ENCODE measurements around the gene CAPN11.
"Not testable (repeated sequence)": the region's sequence is repeated elsewhere in the genome, so short reads cannot be mapped to it uniquely, and the experiment has no call there.

Gene CAPN11

DNA sequence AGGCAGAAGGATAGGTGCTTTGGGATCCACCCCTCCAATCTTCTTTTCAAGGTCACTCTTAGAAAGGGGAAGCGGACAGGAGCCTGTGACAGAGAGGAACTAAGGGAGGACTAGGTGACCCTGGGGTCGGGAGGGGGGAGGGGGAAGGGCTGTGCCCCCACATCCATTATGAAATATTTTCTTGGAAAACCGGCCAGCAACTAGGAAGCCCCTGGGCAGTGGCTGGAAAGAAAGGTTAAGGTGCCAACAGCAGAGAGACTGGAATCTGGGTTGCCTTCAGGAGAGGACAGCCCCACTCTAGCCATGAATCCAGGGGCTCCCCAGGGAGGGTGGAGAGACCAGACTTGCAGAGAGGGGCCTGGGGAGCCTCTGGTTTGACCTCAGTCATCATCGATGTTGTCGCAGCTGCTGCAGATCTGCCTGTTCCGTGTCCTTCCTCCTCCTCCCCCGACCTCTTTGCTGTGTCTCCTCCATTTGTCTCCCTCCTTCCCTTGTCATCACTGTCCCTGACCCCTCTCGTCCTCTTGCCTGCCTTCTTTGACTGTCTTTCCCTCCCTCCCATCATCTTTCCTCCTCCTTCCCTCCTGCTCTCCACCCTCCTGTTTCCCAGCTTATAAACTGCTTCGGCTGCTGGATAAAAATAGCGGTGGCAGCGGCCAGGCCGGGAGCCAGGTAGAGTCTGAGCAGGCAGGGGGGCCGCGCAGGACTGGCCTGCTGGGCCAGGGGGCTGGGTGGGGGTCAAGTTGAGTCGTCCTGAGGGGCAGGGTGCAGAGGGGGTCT lies 67.9 kb downstream of the CAPN11 start:
- H3K4me1 ChIP-seq (ENCODE audit: control insufficient read depth in 1 of 2, insufficient read depth in 2 of 2, low read length in 2 of 2): peaks cover 31 to 34% of the 10 kb centered on the region in 2 donors
- no peak overlapping the region for H3K27ac ChIP-seq (ENCODE audit: low read depth, low read length)
- H3K36me3 ChIP-seq (ENCODE audit: control insufficient read depth in 1 of 2, insufficient read depth in 2 of 2, low read length in 2 of 2): peaks cover 3 to 8% of the 10 kb centered on the region in 2 donors
- H3K27me3 ChIP-seq (ENCODE audit: control insufficient read depth in 1 of 2, insufficient read depth in 2 of 2, low read length in 2 of 2): no peaks in the 10 kb centered on the region
- H3K9ac ChIP-seq (ENCODE audit: low read depth in 1 of 2, low read length in 2 of 2): no peak overlapping the region
- no peak overlapping the region for H3K4me3 ChIP-seq (ENCODE audit: low read depth in 1 of 2, low read length in 2 of 2)
- H3K9me3 ChIP-seq (ENCODE audit: control insufficient read depth in 1 of 2, low read length in 2 of 2): no peaks in the 10 kb centered on the region

DNA sequence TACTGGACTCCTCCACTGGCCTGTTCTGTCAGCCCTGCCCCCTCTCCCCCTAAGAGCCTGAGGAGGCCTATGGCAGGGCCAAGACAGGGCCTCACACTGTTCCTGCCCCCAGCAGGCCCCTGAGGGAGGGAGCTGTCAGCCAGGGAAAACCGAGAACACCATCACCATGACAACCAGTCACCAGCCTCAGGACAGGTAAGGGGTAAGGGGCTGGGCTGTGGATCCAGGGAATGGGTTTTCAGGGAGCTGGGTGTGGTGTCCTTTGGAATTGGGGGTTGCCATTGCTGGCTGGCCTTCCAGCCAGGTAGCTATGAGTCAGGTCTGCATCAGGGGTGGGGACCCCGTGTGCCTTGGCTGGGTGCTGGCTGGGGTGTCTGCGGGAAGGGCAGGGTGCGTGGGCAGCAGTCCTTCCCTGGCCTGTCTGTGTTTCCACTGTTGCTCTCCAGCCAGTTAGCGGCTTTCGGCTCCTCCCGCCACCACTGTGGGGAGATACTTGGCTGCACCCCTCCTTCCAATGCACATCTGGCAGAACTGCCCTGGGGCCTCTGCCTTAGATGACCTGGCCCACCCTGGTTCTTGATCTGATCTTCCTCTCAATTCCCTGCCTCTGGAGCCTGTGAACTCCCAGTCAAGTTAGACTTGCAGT lies 68.7 kb downstream of the CAPN11 start:
- Histone ChIP-seq H3K36me3 (ENCODE audit: control insufficient read depth in 1 of 2, insufficient read depth in 2 of 2, low read length in 2 of 2) (peaks cover 8% of the 10 kb centered on the region in 2 donors), H3K9me3 (ENCODE audit: control insufficient read depth in 1 of 2, low read length in 2 of 2) (no peaks in the 10 kb centered on the region), H3K27me3 (ENCODE audit: control insufficient read depth in 1 of 2, insufficient read depth in 2 of 2, low read length in 2 of 2) (no peaks in the 10 kb centered on the region), H3K27ac (ENCODE audit: low read depth, low read length) (no peak overlapping the region), H3K9ac (ENCODE audit: low read depth in 1 of 2, low read length in 2 of 2) (no peak overlapping the region), H3K4me1 (ENCODE audit: control insufficient read depth in 1 of 2, insufficient read depth in 2 of 2, low read length in 2 of 2) (peaks cover 26 to 30% of the 10 kb centered on the region in 2 donors), H3K4me3 (ENCODE audit: low read depth in 1 of 2, low read length in 2 of 2) (no peak overlapping the region)

DNA sequence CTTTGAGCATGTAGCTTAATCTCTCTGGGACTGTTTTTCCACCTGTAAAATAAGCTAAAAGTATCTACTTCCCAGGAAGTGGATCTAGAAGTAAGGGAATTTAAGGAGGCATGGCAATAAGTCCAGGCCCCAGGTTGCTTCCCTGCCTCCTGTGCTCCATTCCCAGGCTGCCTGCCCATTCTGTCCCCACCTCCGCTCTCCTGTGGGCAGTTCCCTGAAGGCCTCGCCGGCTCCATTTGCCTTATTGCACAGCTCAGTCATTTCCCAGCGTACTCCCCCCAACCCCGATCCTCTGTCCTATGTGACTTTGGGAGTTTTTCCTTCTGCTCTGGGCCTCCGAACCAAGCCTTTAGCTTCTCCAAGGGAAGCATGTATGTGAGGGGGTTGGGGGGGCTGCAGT lies 69.4 kb downstream of the CAPN11 start:
- H3K4me3 ChIP-seq (ENCODE audit: low read depth in 1 of 2, low read length in 2 of 2): no peak overlapping the region
- H3K9me3 ChIP-seq (ENCODE audit: control insufficient read depth in 1 of 2, low read length in 2 of 2): no peaks in the 10 kb centered on the region
- peaks cover 20 to 22% of the 10 kb centered on the region in 2 donors for H3K4me1 ChIP-seq (ENCODE audit: control insufficient read depth in 1 of 2, insufficient read depth in 2 of 2, low read length in 2 of 2)
- peaks cover 8% of the 10 kb centered on the region in 2 donors for H3K36me3 ChIP-seq (ENCODE audit: control insufficient read depth in 1 of 2, insufficient read depth in 2 of 2, low read length in 2 of 2)
- no peak overlapping the region for H3K9ac ChIP-seq (ENCODE audit: low read depth in 1 of 2, low read length in 2 of 2)
- no peak overlapping the region for H3K27ac ChIP-seq (ENCODE audit: low read depth, low read length)
- H3K27me3 ChIP-seq (ENCODE audit: control insufficient read depth in 1 of 2, insufficient read depth in 2 of 2, low read length in 2 of 2): no peaks in the 10 kb centered on the region

DNA sequence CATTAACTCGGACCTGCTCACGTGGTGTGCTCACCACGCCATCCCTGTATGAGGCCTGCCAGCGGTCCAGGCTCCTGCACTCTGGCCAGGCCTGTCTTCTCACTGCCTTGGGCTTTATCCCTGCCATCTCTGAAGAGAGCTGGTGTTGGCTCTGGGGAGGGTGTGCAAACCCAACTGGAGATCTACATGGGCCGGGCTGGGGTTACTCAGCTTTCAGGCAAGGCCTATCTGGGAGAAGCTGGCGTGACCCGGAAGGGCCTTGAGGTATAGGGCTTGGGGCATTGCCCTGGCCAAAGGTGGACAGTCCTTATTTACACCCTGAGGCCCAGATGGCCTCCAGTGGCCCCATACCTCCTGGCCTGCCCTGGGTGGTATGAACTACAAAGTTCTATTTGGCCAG lies 69.8 kb downstream of the CAPN11 start:
- peaks cover 8% of the 10 kb centered on the region in 2 donors for H3K36me3 ChIP-seq (ENCODE audit: control insufficient read depth in 1 of 2, insufficient read depth in 2 of 2, low read length in 2 of 2)
- H3K4me1 ChIP-seq (ENCODE audit: control insufficient read depth in 1 of 2, insufficient read depth in 2 of 2, low read length in 2 of 2): peaks cover 19 to 25% of the 10 kb centered on the region in 2 donors
- no peak overlapping the region for H3K27ac ChIP-seq (ENCODE audit: low read depth, low read length)
- H3K9ac ChIP-seq (ENCODE audit: low read depth in 1 of 2, low read length in 2 of 2): no peak overlapping the region
- H3K9me3 ChIP-seq (ENCODE audit: control insufficient read depth in 1 of 2, low read length in 2 of 2): no peaks in the 10 kb centered on the region
- H3K27me3 ChIP-seq (ENCODE audit: control insufficient read depth in 1 of 2, insufficient read depth in 2 of 2, low read length in 2 of 2): no peaks in the 10 kb centered on the region
- H3K4me3 ChIP-seq (ENCODE audit: low read depth in 1 of 2, low read length in 2 of 2): no peak overlapping the region

DNA sequence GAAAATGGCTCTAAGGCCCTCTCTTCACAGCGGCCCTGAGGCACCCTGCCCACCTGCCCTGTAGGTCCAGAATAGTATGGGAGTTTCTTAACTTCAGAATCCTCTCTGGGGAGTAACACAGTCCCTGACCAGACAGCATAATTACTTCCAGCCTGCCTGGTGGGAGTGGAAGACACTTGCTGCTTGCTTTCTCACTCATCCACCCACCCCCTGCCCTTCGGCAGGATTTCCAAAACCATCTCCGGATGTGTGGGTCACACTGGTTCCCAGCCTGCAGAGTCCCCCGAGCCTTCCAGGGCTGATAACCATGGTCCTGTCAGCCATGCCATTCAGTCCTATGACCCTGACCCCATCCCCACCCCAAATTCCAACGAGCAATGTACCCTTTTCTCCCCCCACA lies 70.2 kb downstream of the CAPN11 start:
- H3K9ac ChIP-seq (ENCODE audit: low read depth in 1 of 2, low read length in 2 of 2): no peak overlapping the region
- H3K27ac ChIP-seq (ENCODE audit: low read depth, low read length): no peak overlapping the region
- peaks cover 22 to 28% of the 10 kb centered on the region in 2 donors for H3K4me1 ChIP-seq (ENCODE audit: control insufficient read depth in 1 of 2, insufficient read depth in 2 of 2, low read length in 2 of 2)
- H3K27me3 ChIP-seq (ENCODE audit: control insufficient read depth in 1 of 2, insufficient read depth in 2 of 2, low read length in 2 of 2): no peaks in the 10 kb centered on the region
- peaks cover 8% of the 10 kb centered on the region in 2 donors for H3K36me3 ChIP-seq (ENCODE audit: control insufficient read depth in 1 of 2, insufficient read depth in 2 of 2, low read length in 2 of 2)
- no peaks in the 10 kb centered on the region for H3K9me3 ChIP-seq (ENCODE audit: control insufficient read depth in 1 of 2, low read length in 2 of 2)
- H3K4me3 ChIP-seq (ENCODE audit: low read depth in 1 of 2, low read length in 2 of 2): no peak overlapping the region

DNA sequence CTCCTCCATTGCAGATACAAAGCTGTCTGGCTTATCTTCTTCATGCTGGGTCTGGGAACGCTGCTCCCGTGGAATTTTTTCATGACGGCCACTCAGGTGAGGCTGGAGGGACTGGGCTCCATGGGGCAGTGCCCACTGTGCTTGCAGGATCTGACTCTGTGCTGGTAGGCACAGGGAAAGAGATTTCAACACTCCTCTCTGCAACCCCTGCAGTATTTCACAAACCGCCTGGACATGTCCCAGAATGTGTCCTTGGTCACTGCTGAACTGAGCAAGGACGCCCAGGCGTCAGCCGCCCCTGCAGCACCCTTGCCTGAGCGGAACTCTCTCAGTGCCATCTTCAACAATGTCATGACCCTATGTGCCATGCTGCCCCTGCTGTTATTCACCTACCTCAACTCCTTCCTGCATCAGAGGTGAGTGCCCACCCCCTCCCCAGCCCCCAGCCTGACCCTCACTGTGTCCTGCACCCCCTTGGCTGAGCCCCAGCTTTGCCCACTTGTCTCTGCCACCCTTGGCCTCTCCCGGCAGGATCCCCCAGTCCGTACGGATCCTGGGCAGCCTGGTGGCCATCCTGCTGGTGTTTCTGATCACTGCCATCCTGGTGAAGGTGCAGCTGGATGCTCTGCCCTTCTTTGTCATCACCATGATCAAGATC lies 70.9 kb downstream of the CAPN11 start:
- Histone ChIP-seq H3K27me3 (ENCODE audit: control insufficient read depth in 1 of 2, insufficient read depth in 2 of 2, low read length in 2 of 2) (no peaks in the 10 kb centered on the region), H3K4me3 (ENCODE audit: low read depth in 1 of 2, low read length in 2 of 2) (no peak overlapping the region), H3K9me3 (ENCODE audit: control insufficient read depth in 1 of 2, low read length in 2 of 2) (no peaks in the 10 kb centered on the region), H3K36me3 (ENCODE audit: control insufficient read depth in 1 of 2, insufficient read depth in 2 of 2, low read length in 2 of 2) (peaks cover 8% of the 10 kb centered on the region in 2 donors), H3K27ac (ENCODE audit: low read depth, low read length) (no peak overlapping the region), H3K4me1 (ENCODE audit: control insufficient read depth in 1 of 2, insufficient read depth in 2 of 2, low read length in 2 of 2) (peaks cover 18 to 24% of the 10 kb centered on the region in 2 donors), H3K9ac (ENCODE audit: low read depth in 1 of 2, low read length in 2 of 2) (no peak overlapping the region)

DNA sequence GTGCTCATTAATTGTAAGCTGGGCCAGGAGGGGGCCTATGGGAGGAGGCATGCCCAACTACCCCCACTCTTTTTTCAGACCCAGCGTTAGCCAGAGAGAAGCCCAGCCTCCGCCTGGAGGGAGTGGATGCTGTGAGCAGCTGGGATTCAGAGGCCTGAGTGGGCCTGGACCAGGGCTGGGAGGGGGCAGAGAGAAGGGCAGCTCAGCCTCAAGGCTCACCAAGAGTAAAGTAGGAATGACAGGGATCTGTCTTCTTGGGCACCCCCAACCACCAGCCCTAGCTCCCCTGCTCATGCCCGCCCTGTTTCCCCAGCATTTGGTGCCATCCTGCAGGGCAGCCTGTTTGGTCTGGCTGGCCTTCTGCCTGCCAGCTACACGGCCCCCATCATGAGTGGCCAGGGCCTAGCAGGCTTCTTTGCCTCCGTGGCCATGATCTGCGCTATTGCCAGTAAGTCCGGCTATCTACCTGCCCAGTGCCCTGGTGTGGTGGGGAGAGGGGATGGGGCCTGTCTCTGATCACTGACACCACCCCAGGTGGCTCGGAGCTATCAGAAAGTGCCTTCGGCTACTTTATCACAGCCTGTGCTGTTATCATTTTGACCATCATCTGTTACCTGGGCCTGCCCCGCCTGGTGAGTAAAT lies 71.5 kb downstream of the CAPN11 start:
- H3K9me3 ChIP-seq (ENCODE audit: control insufficient read depth in 1 of 2, low read length in 2 of 2): no peaks in the 10 kb centered on the region
- H3K27ac ChIP-seq (ENCODE audit: low read depth, low read length): no peak overlapping the region
- no peaks in the 10 kb centered on the region for H3K27me3 ChIP-seq (ENCODE audit: control insufficient read depth in 1 of 2, insufficient read depth in 2 of 2, low read length in 2 of 2)
- no peak overlapping the region for H3K9ac ChIP-seq (ENCODE audit: low read depth in 1 of 2, low read length in 2 of 2)
- peaks cover 8% of the 10 kb centered on the region in 2 donors for H3K36me3 ChIP-seq (ENCODE audit: control insufficient read depth in 1 of 2, insufficient read depth in 2 of 2, low read length in 2 of 2)
- H3K4me1 ChIP-seq (ENCODE audit: control insufficient read depth in 1 of 2, insufficient read depth in 2 of 2, low read length in 2 of 2): peaks cover 15 to 25% of the 10 kb centered on the region in 2 donors
- no peak overlapping the region for H3K4me3 ChIP-seq (ENCODE audit: low read depth in 1 of 2, low read length in 2 of 2)

DNA sequence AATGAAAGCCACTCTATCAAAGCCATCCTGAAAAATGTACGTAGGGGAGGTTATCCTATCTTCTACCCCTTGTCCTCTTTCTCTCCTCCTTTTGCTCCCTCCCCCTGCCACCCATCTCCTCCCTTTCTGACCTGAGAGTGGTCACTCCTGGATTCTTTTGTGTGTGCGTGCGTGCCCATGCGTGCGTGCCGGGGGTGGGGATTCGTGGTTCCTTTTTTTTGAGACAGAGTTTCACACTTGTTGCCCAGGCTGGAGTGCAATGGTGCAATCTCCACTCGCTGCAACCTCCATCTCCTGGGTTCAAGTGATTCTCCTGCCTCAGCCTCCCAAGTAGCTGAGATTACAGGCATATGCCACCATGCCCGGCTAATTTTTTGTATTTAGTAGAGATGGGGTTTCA lies 72.8 kb downstream of the CAPN11 start:
- not testable (repeated sequence) for H3K4me3 ChIP-seq (ENCODE audit: low read depth in 1 of 2, low read length in 2 of 2); H3K9ac ChIP-seq (ENCODE audit: low read depth in 1 of 2, low read length in 2 of 2); H3K9me3 ChIP-seq (ENCODE audit: control insufficient read depth in 1 of 2, low read length in 2 of 2); H3K36me3 ChIP-seq (ENCODE audit: control insufficient read depth in 1 of 2, insufficient read depth in 2 of 2, low read length in 2 of 2); H3K27ac ChIP-seq (ENCODE audit: low read depth, low read length); H3K27me3 ChIP-seq (ENCODE audit: control insufficient read depth in 1 of 2, insufficient read depth in 2 of 2, low read length in 2 of 2)
- H3K4me1 ChIP-seq (ENCODE audit: control insufficient read depth in 1 of 2, insufficient read depth in 2 of 2, low read length in 2 of 2): peaks cover 7 to 18% of the 10 kb centered on the region in 2 donors

DNA sequence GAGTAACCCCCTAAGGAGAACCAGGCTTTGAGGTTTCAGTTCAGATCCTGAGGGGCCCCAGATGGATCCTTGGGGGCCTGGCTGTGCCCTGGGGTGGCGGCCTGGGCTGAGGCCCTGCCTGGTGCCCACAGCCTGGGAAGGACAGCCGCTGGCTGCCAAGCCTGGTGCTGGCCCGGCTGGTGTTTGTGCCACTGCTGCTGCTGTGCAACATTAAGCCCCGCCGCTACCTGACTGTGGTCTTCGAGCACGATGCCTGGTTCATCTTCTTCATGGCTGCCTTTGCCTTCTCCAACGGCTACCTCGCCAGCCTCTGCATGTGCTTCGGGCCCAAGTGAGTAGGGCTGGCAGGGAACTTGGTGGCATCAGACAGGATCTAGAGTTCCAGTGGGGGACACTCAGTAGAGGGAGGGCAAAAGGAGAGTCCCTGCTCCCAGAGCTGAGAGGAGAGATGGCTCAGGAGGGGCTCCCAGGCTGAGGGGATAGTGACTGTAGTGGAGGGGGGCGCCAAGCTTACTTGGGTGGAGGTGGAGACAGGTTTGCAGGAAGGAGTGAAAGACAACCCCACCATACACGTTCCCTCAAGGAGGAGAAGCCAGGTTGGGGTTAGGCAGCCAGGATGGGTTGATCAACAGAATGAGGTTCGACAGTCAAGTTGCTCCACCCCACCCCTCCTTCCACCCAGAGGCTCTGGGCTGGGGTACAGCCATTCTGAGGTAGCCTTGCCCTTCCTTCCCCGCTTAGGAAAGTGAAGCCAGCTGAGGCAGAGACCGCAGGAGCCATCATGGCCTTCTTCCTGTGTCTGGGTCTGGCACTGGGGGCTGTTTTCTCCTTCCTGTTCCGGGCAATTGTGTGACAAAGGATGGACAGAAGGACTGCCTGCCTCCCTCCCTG lies 74.3 kb downstream of the CAPN11 start:
- H3K27ac ChIP-seq (ENCODE audit: low read depth, low read length): no peak overlapping the region
- peaks cover 15 to 25% of the 10 kb centered on the region in 2 donors for H3K4me1 ChIP-seq (ENCODE audit: control insufficient read depth in 1 of 2, insufficient read depth in 2 of 2, low read length in 2 of 2)
- H3K27me3 ChIP-seq (ENCODE audit: control insufficient read depth in 1 of 2, insufficient read depth in 2 of 2, low read length in 2 of 2): no peaks in the 10 kb centered on the region
- no peak overlapping the region for H3K9ac ChIP-seq (ENCODE audit: low read depth in 1 of 2, low read length in 2 of 2)
- H3K4me3 ChIP-seq (ENCODE audit: low read depth in 1 of 2, low read length in 2 of 2): no peak overlapping the region
- peaks cover 8% of the 10 kb centered on the region in 2 donors for H3K36me3 ChIP-seq (ENCODE audit: control insufficient read depth in 1 of 2, insufficient read depth in 2 of 2, low read length in 2 of 2)
- no peaks in the 10 kb centered on the region for H3K9me3 ChIP-seq (ENCODE audit: control insufficient read depth in 1 of 2, low read length in 2 of 2)
